A549 treated with AZD9567 at 1 μM for 4 hours (cell line): ENCODE data around the gene OR52K1. TPM values are rescaled to one million over a fixed set of nuclear protein-coding genes. Genes with fewer than 3 reads are reported as not detected.

ENCODE experiments used
- total RNA-seq: library from RNA; stranded (reverse); fragments of 200-300 nt; extraction: Qiagen RNA extraction; gene quantifications from 5 replicates; pipeline ENCODE4 v1.2.3, GENCODE V29; 2022; ENCODE audit not compliant: insufficient read depth

The OR52K1 gene
- not detected in 5 replicates for total RNA-seq

DNA sequence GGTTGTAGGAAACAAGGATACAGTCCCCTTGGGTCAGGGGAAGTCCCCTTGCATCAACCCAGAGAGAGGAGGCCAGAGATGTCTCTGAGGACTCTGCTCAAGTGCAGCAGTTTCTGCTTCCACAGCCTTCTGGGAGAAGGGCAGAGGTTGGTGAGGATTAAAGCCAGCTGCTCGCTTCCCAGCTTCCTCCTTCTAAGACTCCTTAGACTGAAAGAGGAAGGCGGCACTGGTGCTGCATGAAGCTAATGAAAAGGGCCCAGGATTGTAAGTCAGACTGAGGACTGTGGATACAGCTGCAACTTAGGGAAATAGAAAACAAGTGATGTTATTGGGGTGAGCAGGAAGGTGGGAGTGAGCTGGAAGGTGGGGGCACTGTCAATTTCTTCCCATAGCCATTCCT lies at the start of gene OR52K1:
Gene OR52K1 (plus strand): TSS at position 202 of the 400 bp plus-strand sequence. CDS start 6,255 bp downstream, outside the sequence.

DNA sequence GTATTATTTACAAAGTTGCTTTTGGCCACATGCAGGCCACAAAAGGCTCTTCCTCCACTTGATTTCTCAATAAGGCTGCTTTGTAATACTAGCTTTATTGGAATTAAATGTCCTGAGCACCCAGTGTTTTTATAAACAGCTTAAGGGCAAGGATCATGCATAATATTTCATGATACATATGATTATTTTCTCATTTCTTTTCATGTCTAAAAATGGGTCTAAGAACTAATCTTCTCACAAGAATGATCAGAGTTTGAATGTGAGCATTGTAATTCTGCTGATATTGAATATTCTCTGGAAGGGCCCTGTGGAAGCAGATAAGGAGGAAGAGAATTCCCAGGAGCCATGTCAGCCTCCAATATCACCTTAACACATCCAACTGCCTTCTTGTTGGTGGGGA lies 33.5 kb upstream of the OR52K1 start, which contains the start of gene OR52K2:
Gene OR52K2 (plus strand): TSS at position 301 of the 400 bp plus-strand sequence. CDS start 45 bp downstream, at position 346.

Other genes starting within 250 kb of the OR52K1 start
- not detected in 5 replicates for gene OR52B4, start 114.3 kb upstream of the OR52K1 start, total RNA-seq
- gene TRIM21, start 88.9 kb upstream of the OR52K1 start, total RNA-seq: 19.6 to 24.6 TPM (median 22.0 TPM) in 5 replicates
- gene OR52K2, start 33.4 kb upstream of the OR52K1 start, total RNA-seq: not detected in 5 replicates
- not detected in 5 replicates for gene OR52M1, start 62.5 kb downstream of the OR52K1 start, total RNA-seq
- gene OR52I2, start 99.1 kb downstream of the OR52K1 start, total RNA-seq: not detected in 5 replicates
- not detected in 5 replicates for gene OR52I1, start 111.4 kb downstream of the OR52K1 start, total RNA-seq
- 8.5 to 10.6 TPM (median 9.7 TPM) in 5 replicates for gene TRIM68, start 125.6 kb downstream of the OR52K1 start, total RNA-seq
- gene OR51D1, start 154.8 kb downstream of the OR52K1 start, total RNA-seq: not detected in 5 replicates
- gene OR51E1, start 161.3 kb downstream of the OR52K1 start, total RNA-seq: not detected in 5 replicates
- not detected in 5 replicates for gene OR51E2, start 215.2 kb downstream of the OR52K1 start, total RNA-seq
- not detected in 5 replicates for gene MMP26, start 222.1 kb downstream of the OR52K1 start, total RNA-seq